GM18526 (cell line): ENCODE measurements around the gene MC1R.
A peak's percentile ranks its signal among the peaks of the same experiment; 100 is the strongest.

Experiments used
- POLR2A ChIP-seq: IDR thresholded peaks from 3 replicates; pipeline ENCODE4 v1.6.1; 2011; ENCODE audit not compliant: insufficient read length; ENCODE audit errors: extremely low read depth

MC1R gene

DNA sequence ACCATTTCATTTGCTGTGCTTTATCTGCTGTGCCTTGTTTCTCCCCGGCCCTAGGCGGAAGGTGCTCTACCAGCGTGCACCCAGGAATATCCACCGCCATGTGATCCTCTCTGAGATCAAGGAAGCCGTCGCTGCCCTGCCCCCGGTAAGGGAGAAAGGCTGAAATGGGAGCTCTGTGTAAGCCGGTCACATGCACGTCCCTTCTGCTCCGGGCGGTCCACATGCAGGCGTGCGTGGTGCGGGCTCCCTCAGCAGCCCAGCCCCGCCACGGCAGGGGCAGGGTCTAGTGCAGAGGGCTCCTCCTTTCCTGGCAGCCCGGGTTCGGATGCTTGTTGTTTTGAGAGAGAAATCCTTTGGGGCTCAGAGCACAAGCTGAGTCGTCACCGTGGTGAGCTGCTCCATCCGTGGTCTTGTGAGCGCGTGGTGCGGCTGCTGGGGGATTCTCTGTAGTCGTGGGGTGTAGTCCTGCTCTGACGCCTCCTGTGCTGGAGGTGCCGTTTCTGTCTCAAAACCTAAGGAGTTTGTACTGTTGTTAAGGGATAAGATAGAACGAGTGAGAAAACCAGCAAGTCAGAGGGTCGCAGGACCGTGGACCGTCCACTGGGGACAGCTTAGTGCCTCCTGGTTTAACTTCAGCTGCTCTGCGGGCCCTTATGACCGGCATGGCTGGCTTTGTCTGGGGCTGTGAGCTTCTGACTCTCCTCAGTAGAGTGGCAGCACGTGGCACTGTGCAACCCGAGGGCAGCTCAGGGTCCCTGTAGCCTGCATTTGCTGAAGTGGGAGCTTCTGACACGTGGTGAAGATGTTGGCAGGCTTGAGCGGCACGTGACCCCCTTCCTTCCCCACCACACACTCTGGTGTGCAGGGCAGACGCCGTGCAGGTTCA lies 12.3 kb upstream of the MC1R start:
- TF ChIP-seq POLR2A = no peak

DNA sequence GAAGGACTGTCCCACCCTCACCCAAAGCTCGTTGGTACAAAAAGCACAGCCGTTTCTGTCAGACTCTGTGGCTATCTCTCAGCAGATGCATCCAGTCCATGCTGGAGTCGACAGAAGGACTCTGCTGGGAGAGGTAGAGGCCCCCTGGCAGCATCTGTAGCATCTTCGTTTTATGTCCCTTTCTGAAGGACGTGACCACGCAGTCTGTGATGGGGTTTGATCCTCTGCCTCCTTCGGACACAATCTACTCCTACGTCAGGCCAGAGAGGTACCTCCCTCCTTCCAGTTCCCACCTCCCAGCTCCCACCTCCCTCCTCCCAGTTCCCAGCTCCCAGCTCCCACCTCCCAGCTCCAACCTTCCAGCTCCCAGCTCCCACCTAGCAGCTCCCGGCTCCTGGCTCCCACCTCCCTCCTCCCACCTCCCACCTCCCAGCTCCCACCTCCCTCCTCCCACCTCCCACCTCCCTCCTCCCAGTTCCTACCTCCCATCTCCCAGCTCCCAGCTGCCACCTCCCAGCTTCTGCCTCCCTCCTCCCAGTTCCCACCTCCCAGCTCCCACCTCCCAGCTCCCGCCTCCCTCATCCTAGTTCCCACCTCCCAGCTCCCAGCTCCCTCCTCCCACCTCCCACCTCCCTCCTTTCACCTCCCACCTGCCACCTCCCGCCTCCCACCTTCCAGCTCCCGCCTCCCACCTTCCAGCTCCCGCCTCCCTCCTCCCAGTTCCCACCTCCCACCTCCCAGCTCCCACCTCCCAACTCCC lies 11.4 kb upstream of the MC1R start:
- no peak for TF ChIP-seq POLR2A

DNA sequence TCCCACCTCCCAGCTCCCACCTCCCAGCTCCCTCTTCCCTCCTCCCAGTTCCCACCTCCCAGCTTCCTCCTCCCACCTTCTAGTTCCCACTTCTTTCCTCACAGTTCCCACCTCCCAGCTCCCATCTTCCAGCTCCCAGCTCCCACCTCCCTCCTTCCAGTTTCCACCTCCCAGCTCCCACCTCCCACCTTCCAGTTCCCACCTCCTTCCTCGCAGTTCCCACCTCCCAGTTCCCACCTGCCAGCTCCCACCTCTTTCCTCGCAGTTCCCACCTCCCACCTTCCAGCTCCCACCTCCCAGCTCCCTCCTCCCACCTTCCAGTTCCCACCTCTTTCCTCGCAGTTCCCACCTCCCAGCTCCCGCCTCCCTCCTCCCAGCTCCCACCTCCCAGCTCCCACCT lies 10.4 kb upstream of the MC1R start:
- no peak for TF ChIP-seq POLR2A

DNA sequence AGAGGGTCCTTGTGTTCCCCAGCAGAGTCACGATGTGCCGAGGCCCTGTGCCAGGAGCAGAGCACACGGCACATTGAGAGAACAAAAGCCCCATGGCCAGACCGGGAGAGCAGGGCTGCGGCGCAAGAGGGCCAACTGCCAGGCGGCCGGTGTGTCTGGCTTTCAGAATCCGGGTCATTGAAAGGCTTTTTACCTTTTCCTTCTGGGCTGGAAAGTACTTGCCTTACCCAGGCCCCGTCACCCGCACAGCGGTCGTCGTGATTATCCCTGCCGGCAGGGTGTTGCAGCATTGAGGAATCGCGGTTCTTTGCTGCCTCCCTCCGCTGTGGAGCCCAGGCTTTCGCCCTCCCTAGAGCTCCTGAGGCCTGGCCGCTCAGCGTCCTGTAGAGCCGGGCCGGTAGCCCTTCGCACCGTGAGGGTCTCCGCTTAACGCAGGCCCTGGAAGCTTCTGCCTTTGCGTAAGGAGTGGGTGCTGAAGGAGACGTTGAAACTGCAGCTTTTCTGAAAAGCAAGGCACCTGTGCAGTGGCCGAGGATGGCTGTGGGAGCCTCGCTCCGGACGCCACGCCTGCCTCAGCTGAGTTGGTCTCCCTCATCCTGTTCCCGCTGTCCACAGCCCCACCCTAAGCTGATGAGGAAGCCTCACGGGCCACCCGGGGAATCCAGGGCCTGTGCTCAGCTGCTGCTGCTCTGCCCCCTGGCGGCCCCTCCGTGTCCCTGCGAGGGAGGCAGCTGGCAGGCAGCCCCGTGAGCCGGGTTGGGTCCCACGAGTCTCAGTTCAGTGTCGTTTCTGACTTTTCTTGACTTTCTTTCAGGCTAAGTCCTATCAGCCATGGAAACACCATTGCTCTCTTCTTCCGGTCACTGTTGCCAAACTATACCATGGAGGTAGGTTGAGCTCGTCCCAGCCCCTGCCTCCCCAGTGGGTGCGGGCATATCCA lies 8.6 kb upstream of the MC1R start:
- no peak for TF ChIP-seq POLR2A

DNA sequence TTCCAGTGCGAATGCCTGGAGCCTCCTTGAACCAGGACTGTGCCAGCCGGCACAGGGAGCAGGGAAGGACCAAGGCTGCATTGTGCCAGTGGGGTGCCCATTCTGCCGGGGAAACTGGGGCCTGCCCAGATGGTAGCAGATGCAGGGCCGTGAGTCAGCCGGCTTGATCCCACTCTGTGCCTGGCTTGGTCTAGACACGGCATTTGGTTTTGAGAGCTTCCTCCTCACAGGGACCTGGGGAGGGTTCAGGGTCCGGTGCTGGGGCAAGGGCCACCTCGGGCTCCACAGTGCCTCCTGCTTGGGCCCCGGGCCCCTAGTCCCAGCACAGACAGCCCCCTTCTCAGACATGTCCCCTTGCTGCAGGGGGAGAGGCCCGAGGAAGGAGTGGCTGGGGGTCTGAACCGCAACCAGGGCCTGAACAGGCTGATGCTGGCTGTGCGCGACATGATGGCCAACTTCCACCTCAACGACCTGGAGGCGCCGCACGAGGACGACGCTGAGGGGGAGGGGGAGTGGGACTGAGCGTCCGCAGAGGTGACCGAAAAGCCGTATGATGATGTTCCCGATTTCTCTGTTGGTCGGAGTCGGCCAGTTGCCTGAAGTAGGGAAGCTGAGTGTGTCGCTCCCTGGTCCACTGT lies 7.8 kb upstream of the MC1R start:
- TF ChIP-seq POLR2A = no peak

DNA sequence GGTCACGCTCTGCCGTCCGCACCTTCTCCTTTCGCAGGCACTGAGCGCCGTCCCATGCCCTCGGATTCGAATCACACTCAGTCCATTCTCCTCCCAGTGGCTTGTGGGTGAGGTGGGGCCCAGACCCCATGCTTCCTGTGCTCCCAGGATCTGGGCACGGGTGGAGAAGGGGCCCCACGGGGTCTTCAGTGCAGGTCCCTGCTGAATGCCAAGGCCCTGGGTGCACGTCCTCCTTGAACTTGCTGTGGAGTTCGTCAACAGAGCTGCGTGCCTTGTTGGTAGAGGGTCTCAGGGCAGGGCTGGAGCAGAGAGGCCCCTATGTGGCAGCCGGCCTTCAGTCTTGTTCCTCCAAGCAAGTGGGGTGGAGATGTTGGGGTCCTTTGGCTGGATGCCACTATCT lies 7.3 kb upstream of the MC1R start:
- TF ChIP-seq POLR2A = no peak

DNA sequence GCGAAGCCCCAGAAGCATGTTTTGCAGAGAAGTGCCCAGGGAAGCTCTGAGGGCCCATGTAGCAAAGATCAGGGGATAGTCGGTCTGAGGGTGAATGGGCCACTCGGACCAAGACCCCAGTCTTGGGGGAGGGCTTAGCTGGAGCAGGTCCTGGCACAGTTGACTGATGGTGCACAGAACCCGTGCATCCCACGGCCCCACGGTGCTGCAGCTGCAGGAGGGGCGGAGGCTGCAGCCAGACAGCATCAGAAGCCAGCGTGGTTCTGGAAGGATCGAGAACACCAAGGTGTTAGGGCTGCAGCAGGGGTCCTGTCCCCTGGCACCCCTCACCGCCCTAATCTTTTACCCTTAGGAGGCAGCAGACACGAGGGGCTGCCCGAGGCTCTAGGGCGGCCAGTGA lies 6.5 kb upstream of the MC1R start:
- TF ChIP-seq POLR2A = no peak

DNA sequence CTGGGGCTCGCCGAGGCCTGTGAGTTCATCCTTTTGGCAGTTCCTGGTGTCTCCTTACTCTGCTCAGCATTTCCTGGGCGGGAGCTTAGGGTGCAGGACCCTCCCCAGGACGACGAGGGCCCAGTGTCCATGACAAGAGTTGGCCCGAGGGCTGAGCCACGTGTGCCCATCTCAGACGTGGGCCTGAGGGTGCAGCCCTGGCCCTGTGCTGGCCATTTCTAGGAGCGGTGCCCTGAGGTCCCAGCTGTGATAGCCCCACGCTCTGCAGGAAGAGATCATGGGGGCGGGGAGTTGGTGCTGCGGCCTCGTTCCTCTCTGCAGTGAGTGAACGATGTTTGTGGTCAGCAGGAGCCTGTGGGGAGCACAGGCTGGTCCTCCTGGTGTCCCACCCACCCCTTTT lies 6.0 kb upstream of the MC1R start:
- TF ChIP-seq POLR2A = no peak

DNA sequence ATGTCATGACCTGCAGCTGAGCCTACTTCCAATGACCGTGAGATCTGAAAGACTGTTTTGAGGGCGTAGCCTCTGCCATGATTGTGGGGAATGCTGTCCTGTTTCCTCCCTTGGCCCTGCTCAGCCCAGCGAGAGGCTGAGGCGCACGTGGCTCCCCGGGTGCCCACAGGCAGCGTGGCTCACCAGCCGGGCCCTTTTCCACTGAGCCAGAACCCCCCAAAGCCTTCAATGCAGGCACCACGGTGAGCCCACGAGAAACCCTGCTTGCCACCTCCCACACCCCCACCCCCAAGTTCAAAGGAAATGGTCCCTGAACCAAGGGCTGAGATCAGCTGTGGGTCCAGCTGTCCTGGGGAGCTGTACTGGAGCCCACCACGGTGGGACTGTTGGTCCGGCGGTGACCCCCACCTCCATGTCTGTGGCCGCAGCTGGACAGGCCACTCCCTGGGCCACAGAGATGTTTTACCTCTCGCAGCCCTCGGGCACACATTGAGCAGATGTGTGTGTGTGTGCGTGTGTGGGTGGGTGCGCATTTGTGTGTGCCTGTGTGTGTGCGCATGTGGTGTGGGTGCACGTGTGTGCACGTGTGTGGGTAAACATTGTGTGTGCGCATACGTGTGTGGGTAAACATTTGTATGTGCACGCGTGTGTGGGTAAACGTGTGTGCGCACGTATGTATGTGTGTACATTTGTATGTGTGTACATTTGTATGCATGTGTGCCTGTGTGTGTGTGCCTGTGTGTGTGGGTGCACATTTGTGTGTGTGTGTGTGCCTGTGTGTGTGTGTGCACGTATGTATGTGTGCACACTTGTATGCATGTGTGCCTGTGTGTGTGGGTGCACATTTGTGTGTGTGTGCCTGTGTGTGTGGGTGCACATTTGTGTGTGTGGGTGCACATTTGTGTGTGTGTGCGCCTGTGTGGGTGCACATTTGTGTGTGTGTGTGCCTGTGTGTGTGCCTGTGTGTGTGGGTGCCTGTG lies 5.0 kb upstream of the MC1R start:
- no peak for TF ChIP-seq POLR2A

DNA sequence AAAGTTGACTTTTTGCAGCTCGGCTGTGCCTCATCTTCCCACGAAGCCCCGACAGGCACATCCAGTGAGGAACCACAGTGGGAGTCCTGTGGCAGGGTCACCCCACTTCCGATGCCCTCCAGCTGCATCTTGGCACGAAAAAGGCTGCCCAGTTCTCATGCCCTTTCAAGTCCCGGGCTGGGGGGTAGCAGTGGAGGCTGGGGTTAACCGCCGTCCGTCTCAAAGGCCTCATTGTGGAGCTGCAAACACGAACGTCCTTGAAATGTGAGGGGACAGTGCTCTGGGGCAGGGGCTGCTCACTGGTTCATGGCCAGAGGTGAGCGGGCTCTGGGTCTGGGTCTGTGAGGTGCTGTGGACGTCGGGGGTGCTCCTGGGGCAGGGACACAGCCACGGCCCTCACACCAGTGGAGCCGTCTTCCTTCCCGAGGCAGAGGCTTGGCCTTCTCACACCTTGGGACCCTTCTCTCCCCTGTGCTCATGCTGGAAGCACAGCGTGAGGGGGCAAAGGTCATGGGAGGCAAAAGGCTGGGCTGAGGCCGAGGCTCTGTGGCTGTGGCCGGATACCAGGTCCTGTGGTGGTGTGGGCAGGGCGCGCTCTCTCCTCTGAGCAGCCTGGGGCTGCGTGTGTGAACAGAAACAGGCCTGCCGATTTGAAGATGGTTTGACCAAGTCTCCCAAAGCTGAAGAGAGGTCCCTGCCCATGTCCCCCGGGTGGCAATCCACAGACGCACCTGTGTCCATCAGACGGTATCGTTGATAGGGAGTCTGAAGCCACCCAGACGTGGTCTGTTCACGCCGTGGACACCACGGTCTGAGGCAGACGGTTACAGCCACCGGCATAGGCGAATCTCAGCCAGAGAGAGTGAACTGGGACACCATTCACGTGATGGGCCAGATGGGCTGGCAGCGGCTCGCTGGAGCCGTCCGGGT lies 3.1 kb upstream of the MC1R start:
- TF ChIP-seq POLR2A = no peak

DNA sequence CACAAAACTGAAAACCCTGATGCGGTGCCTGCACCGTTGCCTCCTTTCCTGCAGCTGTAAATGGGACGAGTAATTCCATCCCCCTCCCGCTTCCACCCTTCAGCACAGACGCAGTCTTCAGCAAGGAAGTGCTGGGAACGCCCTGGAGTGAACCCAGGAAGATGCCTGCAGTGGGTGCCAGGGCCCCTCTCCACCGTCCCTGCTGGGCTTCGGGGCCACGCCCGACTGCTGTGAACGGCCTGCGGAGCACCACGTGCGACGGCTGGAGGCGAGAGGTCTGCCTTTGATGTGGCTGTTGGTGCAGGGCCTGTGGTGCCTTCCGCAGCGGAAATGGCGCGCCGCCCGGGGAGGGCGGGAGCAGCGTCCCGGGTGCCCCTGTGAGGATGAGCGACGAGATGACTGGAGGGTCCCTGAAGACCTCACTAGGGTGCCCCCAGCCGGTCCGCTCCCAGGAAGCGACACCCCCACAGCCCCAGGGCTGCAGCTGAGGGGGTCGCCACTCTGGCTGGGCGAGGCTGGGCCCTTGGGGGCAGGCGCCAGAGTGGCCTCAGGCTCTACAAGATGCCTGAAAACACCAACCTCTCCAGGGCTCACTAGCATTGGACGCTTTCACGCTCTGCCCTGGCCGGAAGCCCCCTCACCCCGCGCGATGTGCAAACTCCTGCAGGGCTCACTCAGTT lies 749 bp upstream of the MC1R start:
- peak; percentile 26 for TF ChIP-seq POLR2A

DNA sequence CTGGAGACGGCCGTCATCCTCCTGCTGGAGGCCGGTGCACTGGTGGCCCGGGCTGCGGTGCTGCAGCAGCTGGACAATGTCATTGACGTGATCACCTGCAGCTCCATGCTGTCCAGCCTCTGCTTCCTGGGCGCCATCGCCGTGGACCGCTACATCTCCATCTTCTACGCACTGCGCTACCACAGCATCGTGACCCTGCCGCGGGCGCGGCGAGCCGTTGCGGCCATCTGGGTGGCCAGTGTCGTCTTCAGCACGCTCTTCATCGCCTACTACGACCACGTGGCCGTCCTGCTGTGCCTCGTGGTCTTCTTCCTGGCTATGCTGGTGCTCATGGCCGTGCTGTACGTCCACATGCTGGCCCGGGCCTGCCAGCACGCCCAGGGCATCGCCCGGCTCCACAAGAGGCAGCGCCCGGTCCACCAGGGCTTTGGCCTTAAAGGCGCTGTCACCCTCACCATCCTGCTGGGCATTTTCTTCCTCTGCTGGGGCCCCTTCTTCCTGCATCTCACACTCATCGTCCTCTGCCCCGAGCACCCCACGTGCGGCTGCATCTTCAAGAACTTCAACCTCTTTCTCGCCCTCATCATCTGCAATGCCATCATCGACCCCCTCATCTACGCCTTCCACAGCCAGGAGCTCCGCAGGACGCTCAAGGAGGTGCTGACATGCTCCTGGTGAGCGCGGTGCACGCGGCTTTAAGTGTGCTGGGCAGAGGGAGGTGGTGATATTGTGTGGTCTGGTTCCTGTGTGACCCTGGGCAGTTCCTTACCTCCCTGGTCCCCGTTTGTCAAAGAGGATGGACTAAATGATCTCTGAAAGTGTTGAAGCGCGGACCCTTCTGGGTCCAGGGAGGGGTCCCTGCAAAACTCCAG lies 1.1 kb downstream of the MC1R start:
- TF ChIP-seq POLR2A = no peak
